Kidney (tissue), 2 donors: Measurements from ENCODE around the gene ZNF892. TPM values are rescaled to one million over a fixed set of nuclear protein-coding genes. Genes with fewer than 3 reads are reported as not detected.

Source experiments
- polyA plus RNA-seq: library from polyadenylated mRNA; stranded (reverse); fragments of 350-450 nt; fragmentation: Illumina TruSeq; extraction: RNeasy Lipid Tissue Mini Kit (QIAGEN cat#74804); gene quantifications from one replicate; pipeline ENCODE4 v1.2.3, GENCODE V29; 2014; ENCODE audit warnings: low read depth, low replicate concordance; ENCODE audit not compliant: insufficient read depth
- total RNA-seq: library from RNA; stranded (reverse); fragmentation: NEBNext Ultra II Directional; extraction: Animal tissue kit (Norgen Biotek cat#: 25700); gene quantifications from one replicate; pipeline ENCODE4 v1.2.1, GENCODE V29; 2021
- donor health status: DM: yes; HTN: yes; CAD: no.

Gene ZNF892
- total and polyA plus RNA-seq, 2 donors from 2014 or later = 0.34 to 6.2 TPM

Other genes starting within 250 kb of the ZNF892 start
- gene MAL, start 181.8 kb upstream of the ZNF892 start, total RNA-seq = 477 TPM
- 1,006 TPM for gene MAL, start 181.8 kb upstream of the ZNF892 start, polyA plus RNA-seq
- 53.1 TPM for gene MRPS5, start 85.7 kb upstream of the ZNF892 start, total RNA-seq
- gene MRPS5, start 85.7 kb upstream of the ZNF892 start, polyA plus RNA-seq = 118 TPM
- 21.8 TPM for gene ZNF514, start 47.7 kb upstream of the ZNF892 start, total RNA-seq
- gene ZNF514, start 47.7 kb upstream of the ZNF892 start, polyA plus RNA-seq = 11.1 TPM
- 5.2 TPM for gene ZNF2, start 41.7 kb upstream of the ZNF892 start, total RNA-seq
- 2.5 TPM for gene ZNF2, start 41.7 kb upstream of the ZNF892 start, polyA plus RNA-seq
- gene PROM2, start 66.9 kb downstream of the ZNF892 start, total RNA-seq = 65.6 TPM
- gene PROM2, start 66.9 kb downstream of the ZNF892 start, polyA plus RNA-seq = 55.6 TPM
- gene KCNIP3, start 89.8 kb downstream of the ZNF892 start, total RNA-seq = 27.6 TPM
- gene KCNIP3, start 89.8 kb downstream of the ZNF892 start, polyA plus RNA-seq = 14.8 TPM
- gene FAHD2A, start 195.2 kb downstream of the ZNF892 start, total RNA-seq = 24.9 TPM
- 64.9 TPM for gene FAHD2A, start 195.2 kb downstream of the ZNF892 start, polyA plus RNA-seq